Hepatocyte (in vitro differentiated cells): Measurements from ENCODE around the gene SLC25A33.

Experiments used
- CTCF ChIP-seq: fragments of 200-600 bp; sonication (generic); IDR thresholded peaks from 2 replicates; pipeline ENCODE4 v1.5.1; 2016; ENCODE audit warnings: antibody characterized with exemption, mild to moderate bottlenecking; ENCODE audit not compliant: poor library complexity
- EZH2 ChIP-seq: fragments of 200-600 bp; sonication (generic); IDR thresholded peaks from 2 replicates; pipeline ENCODE4 v1.6.1; 2016; ENCODE audit warnings: antibody characterized with exemption, mild to moderate bottlenecking, borderline replicate concordance

- TF ChIP-seq EZH2 (no peak), CTCF (no peak)
Measured at GRCh38 chr1:9569267-9569666, 30.0 kb downstream of the SLC25A33 start.
